ENCODE results near the gene ACVR2A.
A peak's percentile ranks its signal among the peaks of the same experiment; 100 is the strongest.

ACVR2A gene

GRCh38 chr2:147854557-147855134 is 9.8 kb downstream of the ACVR2A start:
- DNase-seq (ENCODE audit: low read depth in 1 of 2, low spot score in 1 of 2): no peak

DNA sequence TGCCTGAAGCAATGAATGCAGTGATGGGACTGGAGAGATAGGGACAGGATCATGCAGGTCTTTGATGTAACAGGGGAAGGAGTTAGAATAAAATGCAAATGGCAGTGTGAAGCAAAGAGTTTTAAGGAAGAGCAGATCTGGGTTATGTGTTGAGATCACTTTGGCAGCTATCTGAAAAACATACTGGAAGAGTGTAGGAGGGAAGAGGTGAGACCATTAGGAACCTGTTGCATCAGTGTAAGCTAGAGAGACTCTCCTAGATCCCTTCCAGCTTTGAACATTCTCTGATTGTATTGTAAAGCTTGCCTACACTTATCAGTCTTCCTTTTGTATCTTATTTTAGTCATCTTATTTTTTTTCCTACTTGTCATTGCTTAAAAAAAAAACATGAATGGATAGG is 10.5 kb downstream of the ACVR2A start:
- no peak for DNase-seq (ENCODE audit: low read depth in 1 of 2, low spot score in 1 of 2)

DNA sequence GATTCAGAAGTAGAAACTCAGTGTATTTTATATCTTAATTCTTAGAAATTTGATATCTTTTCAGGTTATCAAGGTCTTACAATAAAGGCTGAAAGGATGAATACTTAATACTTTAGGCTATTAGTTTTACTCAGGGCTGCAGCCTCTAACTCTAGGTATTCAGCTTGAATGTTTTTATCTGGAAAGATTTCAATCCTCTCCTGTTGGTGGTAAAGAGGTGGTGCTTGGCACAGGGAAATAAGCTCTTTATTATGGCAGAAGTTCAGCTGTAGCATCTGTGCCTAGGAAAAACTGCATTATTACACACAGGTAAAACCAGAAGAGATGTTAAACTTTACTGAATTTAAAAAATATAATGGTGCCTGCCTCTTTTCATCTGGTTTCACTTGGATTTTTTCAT is 11.1 kb downstream of the ACVR2A start:
- no peak for DNase-seq (ENCODE audit: low read depth in 1 of 2, low spot score in 1 of 2)

- no peak for DNase-seq (ENCODE audit: low read depth in 1 of 2, low spot score in 1 of 2)
These were observed 15.2 kb downstream of the ACVR2A start for GRCh38 chr2:147860009-147860408.

- DNase-seq (ENCODE audit: low read depth in 1 of 2, low spot score in 1 of 2): no peak
These were observed 18.2 kb downstream of the ACVR2A start for GRCh38 chr2:147862859-147863516.

DNA sequence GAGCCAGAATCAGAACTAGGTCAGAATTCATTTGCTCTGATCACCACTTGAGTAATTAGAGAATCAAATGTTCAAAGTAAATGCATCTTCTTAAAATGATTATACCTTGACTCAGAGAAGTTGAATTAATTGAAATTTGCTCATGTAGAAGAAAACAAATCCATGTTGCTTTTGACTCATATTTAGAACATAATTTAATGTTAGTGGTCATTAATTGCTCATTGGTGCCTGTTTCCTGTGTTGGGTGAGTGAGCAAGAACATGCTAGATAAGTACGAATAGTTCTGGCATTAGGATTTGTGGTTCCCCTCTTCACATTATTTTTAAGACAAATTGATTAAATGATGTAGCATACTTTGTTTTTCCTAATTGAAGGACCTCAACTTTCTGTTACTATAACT is 19.0 kb downstream of the ACVR2A start:
- no peak for DNase-seq (ENCODE audit: low read depth in 1 of 2, low spot score in 1 of 2)

DNA sequence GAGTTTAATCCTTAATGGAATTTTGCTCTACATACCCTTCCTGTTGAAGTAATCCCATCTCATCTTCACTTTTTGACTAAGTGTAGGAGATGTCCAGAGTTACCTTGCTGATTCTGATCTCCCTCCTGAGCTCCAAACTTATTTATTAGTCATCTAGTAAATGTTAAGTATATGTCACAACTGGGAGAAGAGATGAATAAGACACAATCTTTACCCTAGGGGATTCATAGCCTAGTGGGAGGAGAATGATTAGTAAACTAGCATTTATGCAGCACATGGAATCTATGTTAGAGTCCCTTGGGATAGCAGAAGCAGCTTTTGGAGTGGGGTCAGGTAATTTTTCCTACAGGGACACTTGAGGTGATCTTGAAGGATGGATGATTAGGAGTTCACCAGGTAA is 20.7 kb downstream of the ACVR2A start:
- no peak for DNase-seq (ENCODE audit: low read depth in 1 of 2, low spot score in 1 of 2)

GRCh38 chr2:147867050-147867449 is 22.2 kb downstream of the ACVR2A start:
- no peak for DNase-seq (ENCODE audit: low read depth in 1 of 2, low spot score in 1 of 2)

DNA sequence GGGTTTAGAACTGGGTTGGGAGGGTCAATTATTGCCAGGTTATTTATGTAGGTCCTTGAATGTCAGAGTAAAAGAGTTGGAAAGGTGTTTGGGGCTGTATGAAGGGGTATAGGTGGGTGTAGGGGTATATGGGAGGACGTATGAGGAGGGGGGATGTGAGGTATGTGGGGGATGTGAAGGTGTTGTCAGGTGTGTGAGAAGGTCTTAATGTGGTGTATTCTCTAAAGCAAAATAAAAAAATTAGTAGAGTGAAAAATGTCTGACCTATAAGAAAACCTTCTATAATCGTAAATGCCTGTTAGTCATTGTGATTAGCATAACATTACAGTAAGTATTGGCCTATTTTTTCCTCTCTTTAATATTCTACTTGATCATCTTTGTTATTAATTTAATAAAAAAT is 25.1 kb downstream of the ACVR2A start:
- no peak for DNase-seq (ENCODE audit: low read depth in 1 of 2, low spot score in 1 of 2)

GRCh38 chr2:147872967-147873366 is 28.1 kb downstream of the ACVR2A start:
- DNase-seq (ENCODE audit: low read depth in 1 of 2, low spot score in 1 of 2): no peak

DNA sequence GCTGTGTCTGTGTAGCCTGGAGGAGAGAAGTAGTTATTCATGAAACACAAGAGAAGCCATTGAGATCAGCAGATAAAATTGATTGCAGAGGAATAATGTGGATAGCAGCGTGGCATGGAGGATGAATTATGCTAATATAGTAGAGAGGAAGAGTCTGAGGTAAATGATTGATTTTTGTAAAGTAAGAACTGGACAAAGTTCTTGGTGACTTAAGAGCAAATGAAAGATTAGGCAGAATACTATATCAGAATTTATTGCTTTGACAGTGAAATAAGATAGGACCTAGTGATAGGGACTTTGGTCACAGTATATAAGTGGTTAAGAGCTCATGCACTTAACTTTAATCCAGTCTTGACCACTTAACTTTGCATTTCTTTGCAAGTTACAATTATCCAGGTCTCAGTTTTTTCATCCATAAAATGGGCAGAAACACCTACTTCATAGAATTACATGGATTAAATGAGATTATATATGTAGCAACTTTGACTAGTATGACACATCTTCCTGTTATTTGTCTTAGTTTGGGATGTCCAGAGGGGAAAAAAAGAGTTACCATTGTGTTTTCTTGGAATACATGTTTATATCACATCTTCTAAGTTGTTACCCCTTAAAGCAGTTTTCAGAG is 29.1 kb downstream of the ACVR2A start:
- DNase-seq (ENCODE audit: low read depth in 1 of 2, low spot score in 1 of 2): no peak

DNA sequence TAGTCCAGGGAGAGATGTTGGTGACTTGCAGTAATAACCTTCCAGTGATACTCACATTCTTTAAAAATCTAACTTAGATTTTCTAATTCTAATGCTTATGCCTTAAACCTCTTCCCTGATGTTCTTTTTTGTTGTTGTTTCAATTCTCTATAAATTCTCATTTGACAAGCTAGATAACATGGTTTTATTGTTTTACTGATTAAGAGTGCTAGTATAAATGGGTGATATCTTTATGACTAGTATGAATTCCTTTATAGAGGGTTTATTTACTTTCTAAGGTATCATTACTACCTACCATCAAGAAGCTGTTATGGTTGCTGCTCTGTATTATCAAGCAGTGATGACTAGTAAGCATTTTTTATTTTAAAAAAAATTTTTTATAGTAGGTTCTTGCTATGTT is 35.0 kb downstream of the ACVR2A start:
- no peak for DNase-seq (ENCODE audit: low read depth in 1 of 2, low spot score in 1 of 2)

GRCh38 chr2:147882631-147883030 is 37.8 kb downstream of the ACVR2A start:
- DNase-seq (ENCODE audit: low read depth in 1 of 2, low spot score in 1 of 2): no peak

DNA sequence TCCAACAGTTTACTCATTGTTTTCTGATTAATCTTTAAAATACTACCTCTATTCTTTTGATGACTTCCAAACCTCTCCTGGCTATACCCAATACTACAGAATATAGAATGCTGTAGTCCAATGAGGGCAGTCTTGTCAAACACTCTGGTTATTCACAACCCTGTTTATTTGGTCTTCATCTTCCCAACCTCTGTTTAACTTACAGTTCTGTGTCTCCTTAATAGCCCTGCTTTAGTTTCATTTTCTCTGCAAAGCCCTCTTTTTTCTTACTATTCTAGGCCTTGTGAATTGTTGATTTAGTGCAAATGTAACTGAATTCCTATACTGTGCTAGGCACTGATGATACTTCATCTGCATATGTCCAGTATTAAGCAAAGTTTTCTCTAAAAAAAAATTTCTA is 40.0 kb downstream of the ACVR2A start:
- DNase-seq (ENCODE audit: low read depth in 1 of 2, low spot score in 1 of 2): no peak

- no peak for DNase-seq (ENCODE audit: low read depth in 1 of 2, low spot score in 1 of 2)
These were observed 41.3 kb downstream of the ACVR2A start for GRCh38 chr2:147886136-147886535.

DNA sequence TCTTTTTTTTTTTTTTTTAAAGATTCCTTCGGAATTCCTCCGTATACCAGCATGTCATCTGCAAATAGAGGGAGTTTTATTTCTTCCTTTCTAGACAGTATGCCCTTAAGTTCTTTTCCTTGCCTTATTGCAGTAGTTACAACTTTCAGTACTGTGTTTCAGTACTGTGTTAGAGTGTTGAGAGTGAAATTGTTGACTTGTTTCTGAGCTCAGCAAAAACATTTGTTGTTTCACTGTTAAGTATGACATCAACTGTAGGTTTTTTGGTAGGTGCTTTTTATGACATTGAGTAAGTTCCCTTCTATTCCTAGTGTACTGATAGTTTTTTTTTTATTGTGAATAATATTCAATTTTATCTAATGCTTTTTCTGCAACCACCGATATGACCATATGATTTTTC is 43.9 kb downstream of the ACVR2A start:
- DNase-seq (ENCODE audit: low read depth in 1 of 2, low spot score in 1 of 2): no peak

- DNase-seq (ENCODE audit: low read depth in 1 of 2, low spot score in 1 of 2): no peak
These were observed 59.2 kb downstream of the ACVR2A start for GRCh38 chr2:147904051-147904450.

DNA sequence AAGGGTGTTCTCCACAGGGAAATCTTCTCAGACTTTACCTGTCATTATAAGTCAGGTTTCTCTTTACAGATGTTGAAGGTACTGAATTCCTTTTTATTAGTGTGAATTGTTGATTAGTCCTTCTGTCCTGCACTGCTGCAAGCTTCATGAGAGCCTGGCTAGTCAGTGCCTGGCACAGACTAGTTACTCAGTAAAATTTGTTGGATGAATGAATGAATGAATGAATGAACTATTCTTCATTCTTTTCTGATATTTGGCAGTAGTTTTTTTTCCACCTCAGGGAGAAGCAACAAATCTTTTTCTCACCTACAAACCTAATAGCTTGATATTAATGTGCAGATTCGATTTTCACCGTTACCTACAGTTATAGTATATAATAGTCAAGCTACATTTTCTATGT is 64.3 kb downstream of the ACVR2A start:
- DNase-seq (ENCODE audit: low read depth in 1 of 2, low spot score in 1 of 2): no peak

DNA sequence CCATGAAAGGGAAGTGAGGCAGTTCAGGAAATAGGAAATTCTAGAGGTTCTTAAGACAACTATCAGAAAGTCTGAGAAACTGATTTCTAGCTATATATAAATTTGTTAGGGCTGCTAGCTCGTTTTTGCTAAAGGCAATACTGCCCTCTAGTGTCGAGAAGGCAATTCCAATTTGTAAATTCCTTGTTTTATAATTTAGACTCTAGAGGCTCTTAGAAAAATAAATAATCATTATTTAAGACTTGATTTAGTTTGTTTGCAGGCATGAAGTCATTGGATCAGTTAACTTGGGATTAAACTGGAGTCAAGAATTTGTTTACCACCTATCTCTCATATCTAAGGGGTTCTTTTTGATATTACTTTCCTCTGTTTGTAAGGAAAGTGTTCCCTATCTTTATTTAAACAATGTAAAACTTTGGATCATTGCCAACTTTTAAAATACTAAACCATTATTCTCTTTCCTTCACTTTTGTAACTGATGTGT is 66.2 kb downstream of the ACVR2A start:
- DNase-seq (ENCODE audit: low read depth in 1 of 2, low spot score in 1 of 2): peak in 1 of 2 donors; percentile 51

DNA sequence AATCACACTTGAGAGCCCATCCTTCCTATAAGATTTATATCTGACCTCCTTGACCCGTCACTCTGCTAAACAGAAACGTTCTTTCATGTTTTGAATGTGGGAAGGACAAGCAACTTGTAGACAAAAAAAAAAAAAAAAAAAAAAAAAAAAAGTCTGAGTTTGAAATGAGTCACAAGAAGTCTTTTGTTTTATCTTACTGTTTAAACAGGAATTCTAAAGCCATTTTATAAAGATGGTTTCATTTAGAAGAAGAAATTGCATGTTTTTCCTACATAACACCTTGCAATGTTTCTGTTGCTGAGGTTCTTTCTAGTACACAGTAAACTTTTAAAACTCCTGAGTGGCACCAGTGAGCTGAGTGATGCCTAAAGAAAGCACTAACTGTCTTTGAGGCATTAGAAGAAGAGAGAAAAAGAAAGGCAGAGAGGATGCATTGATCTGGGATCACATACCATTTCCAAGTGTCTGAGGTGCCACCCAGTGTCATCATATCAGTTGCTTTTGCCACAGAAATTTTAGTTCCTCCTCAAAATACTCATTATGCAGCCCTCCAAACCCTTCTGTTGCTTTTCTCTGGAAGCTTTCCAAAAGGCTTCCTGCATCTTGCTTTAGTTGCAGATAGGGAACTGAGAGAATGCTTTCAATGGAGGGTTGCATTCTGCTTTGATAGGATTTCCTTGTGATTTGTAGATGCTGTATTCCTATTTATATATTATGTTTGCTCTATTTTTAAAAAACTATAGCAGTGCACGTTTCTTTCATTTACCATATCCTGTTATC is 69.1 kb downstream of the ACVR2A start:
- no peak for DNase-seq (ENCODE audit: low read depth in 1 of 2, low spot score in 1 of 2)

DNA sequence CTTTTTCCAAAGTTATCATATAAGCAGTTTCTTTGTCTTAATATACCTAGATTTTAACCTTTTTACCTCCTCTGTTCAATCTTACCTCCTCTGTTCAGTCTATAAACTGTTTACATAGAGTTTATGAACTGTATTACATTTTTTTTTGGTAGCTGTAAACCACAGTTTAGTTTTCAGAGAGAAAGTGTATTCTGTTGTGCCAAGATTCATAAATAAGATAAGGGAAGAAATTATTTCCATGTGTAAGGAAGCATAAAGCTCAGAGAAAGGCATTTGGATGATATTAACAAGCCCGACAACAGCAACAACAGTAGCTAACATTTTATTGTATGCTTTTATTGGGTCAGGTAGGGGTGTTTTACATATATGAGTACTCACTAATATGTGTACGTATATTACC is 71.2 kb downstream of the ACVR2A start:
- no peak for DNase-seq (ENCODE audit: low read depth in 1 of 2, low spot score in 1 of 2)

DNA sequence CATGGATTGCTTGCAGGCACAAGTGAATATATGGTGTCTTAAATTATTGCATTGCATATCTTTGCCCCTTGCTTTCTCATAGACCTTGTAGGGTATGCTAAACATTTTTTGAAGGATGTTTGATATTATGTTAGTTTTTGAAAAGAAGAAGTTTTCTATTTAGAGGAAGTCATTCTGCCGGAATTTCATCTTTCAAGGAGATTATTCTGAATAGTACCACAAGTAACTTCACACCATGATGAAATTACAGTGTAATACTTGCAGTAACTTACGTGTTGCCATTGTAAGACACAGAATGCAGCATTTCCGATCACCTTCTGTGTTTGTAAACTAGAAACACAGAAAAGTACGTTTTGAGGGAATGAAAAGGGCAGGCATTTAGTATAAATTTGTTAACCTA is 71.9 kb downstream of the ACVR2A start:
- no peak for DNase-seq (ENCODE audit: low read depth in 1 of 2, low spot score in 1 of 2)
